Ramos (cell line): ENCODE data around the gene FOLR2.
"Not testable (repeated sequence)": the region's sequence is repeated elsewhere in the genome, so short reads cannot be mapped to it uniquely, and the experiment has no call there.

ENCODE experiments used
- in situ Hi-C: fragments of 300-500 bp; cut with MboI; formaldehyde crosslinking; loops from one replicate; pipeline ENCODE4 v1.14.3; 2022; ENCODE audit warnings: low sequenced_read_pairs; ENCODE audit not compliant: unreplicated experiment

Gene FOLR2

GRCh38 chr11:72265951-72266350 is 49.4 kb downstream of the FOLR2 start:
- in situ Hi-C loops, result no loop called here

- in situ Hi-C loops, result not testable (repeated sequence)
These were observed 50.4 kb downstream of the FOLR2 start for GRCh38 chr11:72266960-72267359.

- in situ Hi-C loops, result no loop called here
These were observed 51.5 kb downstream of the FOLR2 start for GRCh38 chr11:72267956-72268617.
